ENCODE measurements around the gene CMSS1. TPM values are rescaled to one million over a fixed set of nuclear protein-coding genes. Genes with fewer than 3 reads are reported as not detected.

CMSS1 gene
- polyA plus RNA-seq, 1 of the 3 experiments (the other 2 are of a cell fraction): 9.1 TPM

DNA sequence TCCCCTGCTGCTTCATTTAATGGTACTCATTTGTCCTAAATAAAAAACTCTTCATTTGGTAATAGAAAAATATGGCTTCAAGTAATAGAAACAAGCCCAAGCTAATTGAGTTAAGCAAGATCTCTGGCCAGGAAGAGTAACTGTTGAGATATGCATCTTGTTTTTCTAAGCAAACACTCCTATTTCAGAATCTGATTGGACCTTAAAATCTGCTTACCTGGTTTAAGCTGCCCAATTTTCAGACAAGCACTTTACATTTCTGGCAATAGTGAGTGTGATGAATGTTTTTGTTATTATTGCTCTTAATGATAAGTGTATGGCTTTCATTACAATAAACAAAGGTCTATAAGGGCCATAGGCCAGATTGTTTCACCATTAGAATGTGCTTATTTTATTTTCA, 86.2 kb downstream of the CMSS1 start:
- Histone ChIP-seq H3K79me2 (ENCODE audit: insufficient read depth) (peaks cover 10% of the 10 kb centered on the region), H3F3A (replicated peaks; ENCODE audit: insufficient read depth) (peaks cover 14% of the 10 kb centered on the region), H3K9me3 (no peaks in the 10 kb centered on the region), H3K36me3 (replicated peaks in 1 of 2; ENCODE audit: control insufficient read depth in 1 of 2, insufficient read depth in 2 of 2, low read length in 1 of 2) (no peaks in the 10 kb centered on the region), H3K27me3 (ENCODE audit: insufficient read depth) (no peaks in the 10 kb centered on the region), H2AFZ (ENCODE audit: low read depth) (no peak overlapping the region), H3K4me1 (ENCODE audit: control insufficient read depth in 1 of 2, insufficient read depth in 2 of 2, low read depth in 1 of 2, low read length in 1 of 2) (peaks cover 13 to 28% of the 10 kb centered on the region in 2 experiments), H4K20me1 (ENCODE audit: insufficient read depth) (no peaks in the 10 kb centered on the region), H3K4me3 (ENCODE audit: low read depth in 2 of 2, low read length in 1 of 2) (no peak overlapping the region), H3K9ac (no peak overlapping the region), H3K4me2 (no peak overlapping the region), H3K27ac (ENCODE audit: low read depth in 2 of 2, low read length in 1 of 2) (peak overlapping the region; percentile 19 to 64; a peak in 3 of 4 replicates), H3K9me2 (no peaks in the 10 kb centered on the region)
- POLR2A ChIA-PET: no interaction called here
- CTCF ChIA-PET: interaction anchor here (1.2 kb wide), 2 partner anchors 128 to 165 kb away, joined by 3 read pairs; no protein-coding TSS in a partner anchor
- TF ChIP-seq CHD2 (IDR thresholded peaks at IDR 0.05; ENCODE audit: low read length, partially characterized antibody) (peak; percentile 46), RCOR1 (IDR thresholded peaks at IDR 0.05; ENCODE audit: low read length) (peak; percentile 71), TAF1 (IDR thresholded peaks at IDR 0.05; ENCODE audit: borderline replicate concordance, low read depth, low read length) (no peak), GABPA (IDR thresholded peaks at IDR 0.05; ENCODE audit: low read depth) (no peak), FOXM1 (IDR thresholded peaks at IDR 0.05; ENCODE audit: low read depth) (no peak), TCF12 (IDR thresholded peaks at IDR 0.05) (peak; percentile 25; the same call in 1 of the 2 replicates), GATA2 (CRISPR knock-in tag; IDR thresholded peaks at IDR 0.05) (peak; percentile 53), EP300 (IDR thresholded peaks at IDR 0.05; ENCODE audit: borderline replicate concordance in 1 of 2, low read depth in 1 of 2, low read length in 1 of 2) (peak in 1 of 2 experiments; percentile 66; a peak in 1 of 4 replicates)
- TF ChIP-seq, protein P1, sequence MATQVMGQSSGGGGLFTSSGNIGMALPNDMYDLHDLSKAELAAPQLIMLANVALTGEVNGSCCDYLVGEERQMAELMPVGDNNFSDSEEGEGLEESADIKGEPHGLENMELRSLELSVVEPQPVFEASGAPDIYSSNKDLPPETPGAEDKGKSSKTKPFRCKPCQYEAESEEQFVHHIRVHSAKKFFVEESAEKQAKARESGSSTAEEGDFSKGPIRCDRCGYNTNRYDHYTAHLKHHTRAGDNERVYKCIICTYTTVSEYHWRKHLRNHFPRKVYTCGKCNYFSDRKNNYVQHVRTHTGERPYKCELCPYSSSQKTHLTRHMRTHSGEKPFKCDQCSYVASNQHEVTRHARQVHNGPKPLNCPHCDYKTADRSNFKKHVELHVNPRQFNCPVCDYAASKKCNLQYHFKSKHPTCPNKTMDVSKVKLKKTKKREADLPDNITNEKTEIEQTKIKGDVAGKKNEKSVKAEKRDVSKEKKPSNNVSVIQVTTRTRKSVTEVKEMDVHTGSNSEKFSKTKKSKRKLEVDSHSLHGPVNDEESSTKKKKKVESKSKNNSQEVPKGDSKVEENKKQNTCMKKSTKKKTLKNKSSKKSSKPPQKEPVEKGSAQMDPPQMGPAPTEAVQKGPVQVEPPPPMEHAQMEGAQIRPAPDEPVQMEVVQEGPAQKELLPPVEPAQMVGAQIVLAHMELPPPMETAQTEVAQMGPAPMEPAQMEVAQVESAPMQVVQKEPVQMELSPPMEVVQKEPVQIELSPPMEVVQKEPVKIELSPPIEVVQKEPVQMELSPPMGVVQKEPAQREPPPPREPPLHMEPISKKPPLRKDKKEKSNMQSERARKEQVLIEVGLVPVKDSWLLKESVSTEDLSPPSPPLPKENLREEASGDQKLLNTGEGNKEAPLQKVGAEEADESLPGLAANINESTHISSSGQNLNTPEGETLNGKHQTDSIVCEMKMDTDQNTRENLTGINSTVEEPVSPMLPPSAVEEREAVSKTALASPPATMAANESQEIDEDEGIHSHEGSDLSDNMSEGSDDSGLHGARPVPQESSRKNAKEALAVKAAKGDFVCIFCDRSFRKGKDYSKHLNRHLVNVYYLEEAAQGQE (IDR thresholded peaks at IDR 0.05; ENCODE audit: low read depth, low read length): no peak
- peak; percentile 38 for DNase-seq

DNA sequence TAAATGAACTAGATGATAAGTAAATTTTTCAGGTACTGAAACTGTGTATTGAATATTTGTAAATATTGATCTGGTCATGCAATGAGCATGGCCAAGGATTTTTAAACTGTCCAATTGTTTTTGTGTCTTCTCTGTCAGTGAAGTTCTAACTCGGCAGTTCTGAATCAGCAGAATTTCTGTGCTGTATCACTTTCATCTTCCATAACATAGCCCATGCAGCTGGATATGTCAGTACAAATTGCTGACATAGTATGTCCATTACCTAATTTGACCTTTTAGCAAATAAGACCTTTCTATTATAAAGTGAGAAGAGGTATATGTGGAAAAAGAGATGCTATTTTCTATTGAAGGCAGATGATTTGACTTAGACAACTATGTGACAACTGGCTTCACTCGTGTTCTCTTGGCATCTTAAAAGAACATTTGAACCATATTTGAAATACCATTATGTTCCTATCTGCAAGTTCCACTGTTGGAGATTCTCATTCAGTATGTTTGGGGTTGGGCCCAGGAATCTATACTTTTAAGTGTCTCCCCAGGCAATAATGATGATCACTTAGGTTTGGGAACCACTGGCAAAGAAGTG, 90.4 kb downstream of the CMSS1 start:
- no peak overlapping the region for H3K9ac ChIP-seq
- H3K27ac ChIP-seq (ENCODE audit: low read depth in 2 of 2, low read length in 1 of 2): no peak overlapping the region
- H4K20me1 ChIP-seq (ENCODE audit: insufficient read depth): no peaks in the 10 kb centered on the region
- no peaks in the 10 kb centered on the region for H3K36me3 ChIP-seq (replicated peaks in 1 of 2; ENCODE audit: control insufficient read depth in 1 of 2, insufficient read depth in 2 of 2, low read length in 1 of 2)
- ChIA-PET POLR2A (interaction anchor here (0.6 kb wide), 1 partner anchor 13 kb away, joined by 3 read pairs; no protein-coding TSS in a partner anchor), CTCF (no interaction called here)
- H2AFZ ChIP-seq (ENCODE audit: low read depth): no peak overlapping the region
- no peak for DNase-seq
- no peaks in the 10 kb centered on the region for H3K9me2 ChIP-seq
- no peaks in the 10 kb centered on the region for H3K9me3 ChIP-seq
- WGBS (ENCODE audit: low lambda C conversion rate): 96% methylated on average over 2 of the region's 2 CpGs
- H3K4me2 ChIP-seq: no peak overlapping the region
- H3F3A ChIP-seq (replicated peaks; ENCODE audit: insufficient read depth): peaks cover 6% of the 10 kb centered on the region
- no peak for TF ChIP-seq RCOR1 (IDR thresholded peaks at IDR 0.05; ENCODE audit: low read length)
- TF ChIP-seq MXI1 (IDR thresholded peaks at IDR 0.05; ENCODE audit: low read depth, low read length): no peak
- no peak for TF ChIP-seq FOXM1 (IDR thresholded peaks at IDR 0.05; ENCODE audit: low read depth)
- TF ChIP-seq RAD21 (IDR thresholded peaks at IDR 0.05; ENCODE audit: low read length): no peak
- TF ChIP-seq CHD2 (IDR thresholded peaks at IDR 0.05; ENCODE audit: low read length, partially characterized antibody): no peak
- no peak for TF ChIP-seq SIN3A (IDR thresholded peaks at IDR 0.05; ENCODE audit: borderline replicate concordance, low read depth, low read length)
- TF ChIP-seq FOXJ3 (CRISPR knock-in tag; IDR thresholded peaks at IDR 0.05): no peak
- peaks cover 5% of the 10 kb centered on the region; the same call in 1 of the 2 replicates for H3K79me2 ChIP-seq (ENCODE audit: insufficient read depth)
- no peaks in the 10 kb centered on the region for H3K27me3 ChIP-seq (ENCODE audit: insufficient read depth)
- H3K4me3 ChIP-seq (ENCODE audit: low read depth in 2 of 2, low read length in 1 of 2): no peak overlapping the region
- peaks cover 4 to 24% of the 10 kb centered on the region in 2 experiments; a peak in 3 of 4 replicates for H3K4me1 ChIP-seq (ENCODE audit: control insufficient read depth in 1 of 2, insufficient read depth in 2 of 2, low read depth in 1 of 2, low read length in 1 of 2)

All from SK-N-SH (cell line).